HTERT RPE-1 (cell line): ENCODE data around the gene MFSD2B.
"Not testable (repeated sequence)": the region's sequence is repeated elsewhere in the genome, so short reads cannot be mapped to it uniquely, and the experiment has no call there.

Source experiments
- in situ Hi-C: fragments of 300-500 bp; cut with MboI; formaldehyde crosslinking; loops from 4 replicates; pipeline ENCODE4 v1.14.3; 2020; ENCODE audit warnings: low sequenced_read_pairs

The MFSD2B gene

DNA sequence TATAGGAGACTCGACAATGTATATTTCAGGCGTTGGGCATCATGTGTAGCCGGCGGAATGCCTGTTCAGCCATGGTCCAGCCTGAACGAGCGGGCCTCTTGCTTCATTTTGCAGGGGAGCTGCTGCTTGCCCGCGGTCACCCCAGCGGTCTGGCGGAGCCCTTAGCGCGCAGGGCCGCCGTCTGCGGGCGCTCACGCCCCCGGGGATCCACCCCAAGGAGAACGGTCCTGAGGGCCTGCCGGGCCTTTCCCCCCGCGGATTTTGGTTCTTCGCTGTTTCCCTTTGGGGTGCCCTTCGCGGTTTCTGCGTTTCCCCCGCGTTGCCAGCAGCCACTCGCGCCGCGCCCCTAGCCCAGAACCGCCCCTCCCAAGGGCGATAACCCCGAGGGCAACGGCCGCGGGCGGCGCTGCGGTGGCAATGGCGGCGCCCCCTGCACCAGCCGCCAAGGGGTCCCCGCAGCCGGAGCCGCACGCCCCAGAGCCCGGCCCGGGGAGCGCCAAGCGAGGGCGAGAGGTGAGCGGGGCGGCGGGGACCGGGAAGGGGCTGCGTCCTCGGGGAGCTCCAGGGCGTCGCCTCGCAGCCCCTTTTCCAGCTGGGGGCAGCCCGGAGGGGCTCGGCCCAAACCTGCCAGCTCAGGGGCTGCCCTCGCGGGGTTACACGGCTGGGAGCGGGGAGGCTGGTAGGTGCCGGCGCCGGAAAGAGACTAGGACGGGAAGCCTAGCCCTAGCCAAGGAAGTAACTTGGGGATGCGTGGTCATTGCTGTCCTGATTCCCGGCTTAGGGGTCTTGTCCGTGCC lies at the start of gene MFSD2B:
Gene MFSD2B (plus strand): TSS at position 406 of the 797 bp plus-strand sequence. CDS start 12 bp downstream, at position 418.
- in situ Hi-C loops: no loop called here

- in situ Hi-C loops: no loop called here
These were observed 42.0 kb upstream of the MFSD2B start for GRCh38 chr2:23967846-23968245.

DNA sequence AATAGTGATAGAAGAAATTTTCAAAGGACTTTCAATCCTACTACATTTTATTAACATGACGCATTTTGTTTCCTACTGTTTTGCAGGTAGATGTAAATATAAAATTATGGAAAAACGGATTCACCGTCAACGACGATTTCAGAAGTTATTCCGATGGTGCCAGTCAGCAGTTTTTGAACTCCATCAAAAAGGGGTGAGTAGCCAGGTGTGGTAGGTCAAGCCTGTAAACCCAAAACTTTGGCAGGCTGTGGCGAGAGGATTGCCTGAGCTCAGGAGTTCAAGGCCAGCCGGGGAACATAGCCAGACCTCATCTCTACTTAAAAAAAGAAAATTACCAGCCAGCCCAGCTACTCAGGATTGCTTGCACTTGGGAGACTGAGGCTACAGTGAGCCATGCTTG lies 33.0 kb upstream of the MFSD2B start:
- in situ Hi-C loops: no loop called here

GRCh38 chr2:23988371-23988770 lies 21.5 kb upstream of the MFSD2B start:
- in situ Hi-C loops: no loop called here

DNA sequence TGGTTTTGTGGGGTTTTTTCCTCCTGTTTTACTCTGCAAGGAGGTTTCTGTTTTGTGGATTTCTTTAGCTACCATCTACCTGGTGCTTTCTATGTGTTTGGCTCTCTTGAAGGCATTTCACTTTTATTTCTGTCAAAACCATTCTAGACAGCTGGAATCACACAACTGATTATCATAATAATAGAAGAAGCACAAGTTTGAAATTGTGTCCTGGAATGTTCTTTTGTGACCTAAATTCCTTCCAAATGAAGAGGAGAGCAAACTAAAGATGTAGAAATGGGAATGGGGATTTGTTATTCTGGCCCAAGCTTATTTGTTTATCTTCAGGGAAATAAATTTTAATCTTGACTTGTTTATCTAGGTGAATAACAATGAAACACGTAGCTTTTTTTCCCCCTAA lies 17.0 kb upstream of the MFSD2B start:
- in situ Hi-C loops: no loop called here

GRCh38 chr2:23993736-23994269 lies 16.1 kb upstream of the MFSD2B start:
- in situ Hi-C loops: no loop called here

GRCh38 chr2:23994567-23994966 lies 15.3 kb upstream of the MFSD2B start:
- in situ Hi-C loops: no loop called here

DNA sequence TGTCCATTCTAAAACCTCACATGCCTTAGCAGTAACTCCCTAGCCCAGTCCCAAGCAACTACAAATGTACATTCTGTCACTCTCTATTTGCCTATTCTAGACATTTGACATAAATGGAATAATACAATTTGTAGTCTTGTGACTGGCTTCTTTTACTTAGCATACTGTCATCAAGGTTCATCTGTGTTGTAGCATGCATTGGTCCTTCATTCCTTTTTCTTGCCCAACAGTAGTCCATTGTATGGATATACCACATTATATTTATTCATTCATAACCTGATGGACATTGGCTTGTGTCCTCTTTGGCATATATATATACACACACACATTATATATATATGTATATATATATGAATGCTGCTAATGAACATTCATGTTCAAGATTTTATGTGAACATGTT lies 2.2 kb upstream of the MFSD2B start:
- in situ Hi-C loops: no loop called here

DNA sequence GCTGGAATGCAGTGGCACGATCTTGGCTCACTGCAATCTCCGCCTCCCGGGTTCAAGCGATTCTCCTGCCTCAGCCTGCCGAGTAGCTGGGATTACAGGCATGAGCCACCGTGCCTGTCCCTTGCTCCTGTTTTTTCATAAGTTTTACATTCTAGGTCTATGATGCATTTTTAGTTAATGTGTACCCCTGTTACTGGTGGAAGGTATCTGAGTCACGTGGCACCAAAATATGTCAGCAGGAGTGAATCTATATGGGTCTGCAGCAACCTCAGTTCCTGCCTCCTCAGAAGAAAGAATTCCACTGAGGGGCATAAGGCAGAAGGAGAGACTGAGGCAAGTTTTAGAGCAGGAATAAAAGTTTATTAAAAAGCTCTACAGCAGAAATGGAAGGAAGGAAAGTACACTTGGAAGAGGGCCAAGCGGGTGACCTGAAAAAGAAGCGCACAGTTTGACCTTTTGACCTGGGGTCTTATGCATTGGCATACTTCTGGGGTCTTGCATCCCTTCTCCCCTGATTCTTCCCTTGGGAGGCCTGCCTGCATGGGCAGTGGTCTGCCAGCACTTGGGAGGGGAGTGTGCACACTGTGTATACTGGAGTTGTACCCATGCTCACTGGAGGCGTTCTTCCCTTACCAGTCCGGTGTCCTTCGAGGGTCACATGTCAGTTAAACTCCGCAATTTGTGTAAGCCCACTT lies 1.1 kb upstream of the MFSD2B start:
- in situ Hi-C loops: no loop called here

DNA sequence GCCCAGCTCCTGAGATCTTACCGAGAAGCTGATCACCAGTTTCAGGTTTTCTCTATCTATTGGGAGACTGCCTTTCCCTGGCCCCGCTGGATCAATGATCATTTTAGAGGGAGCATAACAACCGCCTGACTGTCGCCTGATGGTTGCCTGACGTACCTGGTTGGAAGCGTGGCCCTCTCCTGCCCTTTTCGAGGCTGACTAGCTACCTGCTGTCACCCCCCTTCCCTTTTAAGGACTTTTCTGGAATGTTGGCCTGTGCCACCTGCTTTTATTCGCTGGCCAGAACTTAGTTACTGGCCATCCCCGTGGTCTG lies 562 bp upstream of the MFSD2B start:
- in situ Hi-C loops: no loop called here

DNA sequence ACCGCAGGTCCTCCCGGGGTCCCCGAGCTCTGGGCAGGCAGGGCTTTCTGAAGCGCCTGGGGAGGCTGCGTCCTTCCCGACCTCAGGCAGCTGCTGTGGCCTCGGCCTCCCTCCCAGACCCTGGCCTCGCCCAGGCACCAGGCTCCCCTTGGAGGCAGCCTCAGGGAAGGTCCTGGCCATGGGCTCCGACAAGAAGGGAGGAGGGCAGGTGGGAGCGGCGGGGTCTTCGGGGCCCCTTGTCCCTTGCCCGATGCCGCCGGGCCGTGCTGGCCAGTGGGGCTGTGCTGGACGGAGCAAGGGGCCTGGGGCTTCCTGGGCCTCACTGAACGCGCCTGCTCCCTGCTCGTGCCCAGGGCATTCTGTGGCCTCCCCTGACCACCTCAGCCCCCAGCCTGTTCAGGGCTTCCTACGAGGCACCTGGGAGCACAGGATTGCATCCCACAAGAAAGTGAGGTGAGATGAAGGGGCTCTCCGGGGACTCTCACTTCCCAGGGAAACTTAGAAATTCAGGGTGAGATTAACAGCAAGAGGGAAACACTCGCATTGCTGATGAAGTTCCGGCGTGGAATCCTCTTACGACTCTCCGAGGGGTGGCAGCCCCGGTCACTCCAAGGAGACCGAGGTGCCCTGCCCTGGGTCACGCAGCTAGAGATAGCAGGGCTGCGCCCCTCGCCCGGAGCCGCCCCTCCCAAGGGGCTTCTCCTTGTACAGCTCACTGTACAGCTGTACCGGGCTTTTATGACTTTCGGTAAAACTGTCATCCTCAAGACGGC lies 778 bp downstream of the MFSD2B start:
- in situ Hi-C loops: no loop called here

DNA sequence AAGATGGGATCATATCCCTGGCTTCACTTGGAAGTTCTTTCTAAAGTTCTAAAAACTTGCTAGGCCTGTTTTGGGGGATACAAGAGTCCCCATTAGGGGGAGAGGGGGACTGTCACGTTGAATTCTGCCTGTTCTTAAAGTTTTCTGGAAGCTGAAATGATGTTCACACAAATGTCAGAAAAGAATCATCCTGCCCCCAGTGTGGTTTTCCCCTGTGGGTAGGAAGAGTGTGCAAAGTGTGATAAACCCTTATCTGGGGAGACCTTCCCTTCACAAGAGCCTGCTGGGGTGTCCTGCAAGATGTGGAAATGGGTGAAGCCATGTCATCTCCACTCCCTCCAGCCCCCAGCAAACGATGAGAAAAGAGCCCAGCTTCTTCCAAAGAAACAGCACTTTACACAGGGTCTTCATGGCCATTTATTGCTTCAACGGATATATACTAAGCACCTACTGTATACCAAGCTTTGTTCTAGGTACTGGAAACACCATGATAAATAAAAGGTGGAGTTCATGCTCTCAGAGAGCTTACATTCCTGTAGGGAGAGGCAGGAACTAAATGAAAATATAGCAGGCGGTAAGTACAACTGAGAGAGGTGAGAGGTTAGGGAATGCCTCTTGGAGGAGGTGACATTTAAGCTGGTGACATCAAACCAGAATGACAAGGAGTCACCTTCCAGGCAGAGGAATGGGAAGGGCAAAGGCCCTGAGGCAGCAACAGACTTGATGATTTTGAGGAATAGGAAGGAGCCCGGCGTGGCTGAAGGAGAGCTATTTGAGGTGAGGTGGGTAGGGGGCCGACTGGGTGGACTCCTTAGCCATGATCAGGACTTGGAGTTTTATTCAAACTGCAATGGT lies 1.6 kb downstream of the MFSD2B start:
- in situ Hi-C loops: no loop called here

GRCh38 chr2:24012521-24013188 lies 2.8 kb downstream of the MFSD2B start:
- in situ Hi-C loops: no loop called here

- in situ Hi-C loops: not testable (repeated sequence)
These were observed 5.0 kb downstream of the MFSD2B start for GRCh38 chr2:24014902-24015301.

DNA sequence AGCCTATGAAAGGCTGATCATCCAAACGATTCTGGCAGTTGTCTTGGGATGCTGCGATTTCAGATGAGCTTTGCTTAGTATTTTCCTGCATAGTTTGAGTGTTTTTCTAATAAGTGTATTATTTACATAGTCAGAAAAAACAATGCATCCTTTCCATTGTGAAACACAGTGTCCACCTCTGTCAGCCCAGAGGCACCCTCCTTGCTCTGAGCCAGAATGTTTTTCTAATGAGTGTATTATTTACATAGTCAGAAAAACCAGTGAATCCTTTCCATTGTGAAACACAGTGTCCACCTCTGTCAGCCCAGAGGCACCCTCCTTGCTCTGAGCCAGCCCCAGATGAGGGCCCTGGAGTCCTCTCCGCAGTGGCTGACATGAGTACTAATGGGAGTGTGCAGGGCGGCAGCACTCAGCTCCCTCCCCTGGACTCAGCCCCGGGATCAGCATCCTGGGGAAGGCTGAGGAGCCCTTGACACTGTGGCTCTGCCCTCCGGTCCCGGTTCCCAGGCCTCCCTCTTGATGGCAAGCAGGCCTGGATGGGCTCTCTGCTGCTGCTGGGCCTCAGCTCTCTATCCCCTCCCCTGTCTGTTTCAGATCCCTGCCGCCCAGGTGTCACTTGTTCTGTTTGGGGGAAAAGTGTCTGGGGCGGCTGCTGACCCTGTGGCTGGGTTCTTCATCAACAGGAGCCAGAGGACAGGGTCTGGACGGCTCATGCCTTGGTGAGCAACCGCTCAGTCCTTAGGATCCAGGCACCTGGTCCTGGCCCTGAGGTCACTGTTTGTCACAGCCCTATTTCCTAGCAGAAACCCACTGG lies 5.9 kb downstream of the MFSD2B start:
- in situ Hi-C loops: no loop called here

DNA sequence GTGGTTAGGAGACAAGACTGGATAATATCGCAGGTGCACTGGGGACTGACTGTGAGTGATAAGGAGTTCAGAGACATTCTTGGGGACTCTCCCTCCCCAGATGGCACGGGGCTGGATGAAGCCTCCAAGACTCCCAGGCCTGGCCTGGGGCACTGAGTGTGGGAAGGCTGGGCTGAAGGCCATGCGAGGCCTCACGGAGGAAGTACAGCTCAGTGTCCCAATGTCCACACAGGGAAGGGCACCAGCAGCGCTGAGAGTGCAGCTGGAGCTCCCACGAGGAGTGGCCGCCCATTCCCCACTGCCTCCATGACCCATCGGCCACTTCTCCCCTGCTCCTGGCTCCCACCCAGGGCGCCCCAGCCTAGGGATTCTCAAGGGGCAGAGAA lies 6.5 kb downstream of the MFSD2B start:
- in situ Hi-C loops: no loop called here

- in situ Hi-C loops: no loop called here
These were observed 7.2 kb downstream of the MFSD2B start for GRCh38 chr2:24016853-24017703.

- in situ Hi-C loops: no loop called here
These were observed 7.8 kb downstream of the MFSD2B start for GRCh38 chr2:24017711-24018110.
